Spleen (tissue), 11 donors: ENCODE results near the gene TGFB1. TPM values are rescaled to one million over a fixed set of nuclear protein-coding genes. Genes with fewer than 3 reads are reported as not detected.

Experiments used
- DNase-seq: peaks from one replicate; pipeline ENCODE4 v3.0.0-alpha.2; 2020
- H3K27ac ChIP-seq, 8 donors: fragments of 200-600 bp; sonication (generic) in 7 of 8; 1 replicate in 4 of 8; 2 replicates in 4 of 8; pipeline versions ENCODE4 v1.5.0 to v1.8.0; 2016 to 2021; ENCODE audit warnings: inconsistent platforms in 4 of 8, mild to moderate bottlenecking in 4 of 8, moderate library complexity in 1 of 8
- H3K27me3 ChIP-seq, 7 donors: fragments of 200-600 bp; sonication (generic) in 6 of 7; replicated peaks in 1 of 7; 1 replicate in 4 of 7; 2 replicates in 3 of 7; pipeline versions ENCODE4 v1.5.0 to v1.8.0; 2016 to 2021; ENCODE audit warnings: inconsistent platforms in 3 of 7, mild to moderate bottlenecking in 1 of 7
- H3K36me3 ChIP-seq, 6 donors: fragments of 200-600 bp; sonication (generic) in 5 of 6; 1 replicate in 4 of 6; 2 replicates in 2 of 6; pipeline versions ENCODE4 v1.5.0 to v1.8.0; 2016 to 2021; ENCODE audit warnings: inconsistent platforms in 2 of 6
- H3K4me1 ChIP-seq, 6 donors: fragments of 200-600 bp; sonication (generic) in 5 of 6; 1 replicate in 3 of 6; 2 replicates in 3 of 6; pipeline versions ENCODE4 v1.5.0 to v1.8.0; 2016 to 2021; ENCODE audit warnings: inconsistent platforms in 3 of 6
- H3K4me3 ChIP-seq, 8 donors: fragments of 200-600 bp; sonication (generic) in 7 of 8; 1 replicate in 4 of 8; 2 replicates in 4 of 8; pipeline versions ENCODE4 v1.5.0 to v1.8.0; 2016 to 2021; ENCODE audit warnings: inconsistent platforms in 4 of 8, mild to moderate bottlenecking in 4 of 8, moderate library complexity in 2 of 8
- H3K9me3 ChIP-seq, 8 donors: fragments of 200-600 bp; sonication (generic) in 7 of 8; 1 replicate in 4 of 8; 2 replicates in 4 of 8; pipeline versions ENCODE4 v1.5.0 to v1.8.0; 2016 to 2021; ENCODE audit warnings: inconsistent platforms in 4 of 8
- CTCF ChIP-seq, 11 experiments: fragments of 200-600 bp in 7 of 11; fragments of 450-650 bp in 4 of 11; sonication (generic) in 4 of 11; IDR thresholded peaks in 8 of 11; conservative IDR thresholded peaks in 3 of 11; 1 replicate in 7 of 11; 2 replicates in 4 of 11; pipeline versions ENCODE4 v1.4.0 to v1.8.0; 2016 to 2021; ENCODE audit warnings: antibody characterized with exemption in 11 of 11, inconsistent platforms in 4 of 11, mild to moderate bottlenecking in 1 of 11
- POLR2A ChIP-seq, 3 donors: fragments of 450-650 bp; IDR thresholded peaks; one replicate each; pipeline ENCODE4 v1.5.1; 2017; ENCODE audit warnings: antibody characterized with exemption in 3 of 3, mild to moderate bottlenecking in 1 of 3
- POLR2AphosphoS5 ChIP-seq, 3 donors: sonication (generic); formaldehyde crosslinking; IDR thresholded peaks; one replicate each; pipeline ENCODE4 v1.5.1; 2017; ENCODE audit warnings: antibody characterized with exemption in 3 of 3
- WGBS, 5 donors: extraction: QIAGEN DNeasy Blood & Tissue Kit in 3 of 5; methylation state at CpG; one replicate each; pipeline versions ENCODE4 v1.1.5 to v1.1.7; 2013 to 2018; 5-methylcytosine and 5-hydroxymethylcytosine counted together
- intact Hi-C: fragments of 100-400 bp; cut with DNase I; formaldehyde crosslinking; loops from one replicate; pipeline ENCODE4 v1.15.0; 2023; ENCODE audit warnings: low total_unique reads
- polyA plus RNA-seq, 3 donors: library from polyadenylated mRNA; stranded (reverse); fragments of 200-250 nt; gene quantifications; one replicate each; pipeline ENCODE4 v1.2.1, GENCODE V29; 2013
- total RNA-seq, 7 donors: library from RNA; depleted of rRNA in 3 of 7; stranded (reverse); fragments of >200 nt in 3 of 7; fragmentation: NEBNext Ultra II Directional in 4 of 7; extraction: Animal tissue kit (Norgen Biotek cat#: 25700) in 4 of 7; gene quantifications; one replicate each; pipeline versions ENCODE4 v1.1.0 to v1.2.1, GENCODE V29; 2016 to 2021
- donor health status: healthy with polysubstance abuse.
- donor health status: DM: no; HTN: no; CAD: no; lungs with moderate emphysema.
- donor health status: DM: no; HTN: no; CAD: no.
- donor health status: Bipolar disorder and iron deficiency.
- donor health status: healthy.
- donor health status: DM: no; HTN: no; CAD: no.
- donor health status: DM: yes; HTN: yes; CAD: no.

Gene TGFB1
- total and polyA plus RNA-seq, 10 donors, result 23.0 to 147 (median 106) TPM

- Histone ChIP-seq H3K9me3 (no peaks in the 10 kb centered on the region), H3K27ac (no peak overlapping the region), H3K4me3 (no peak overlapping the region), H3K4me1 (peaks cover 14 to 79% (median 46%) of the 10 kb centered on the region in 6 donors), H3K27me3 (no peaks in the 10 kb centered on the region), H3K36me3 (peaks cover 0 to 34% (median 2%) of the 10 kb centered on the region in 6 donors)
- no peak for TF ChIP-seq CTCF (IDR thresholded peaks at IDR 0.05 in 8 of 11, conservative IDR thresholded peaks at IDR 0.05 in 3 of 11)
- no peak for TF ChIP-seq POLR2AphosphoS5 (IDR thresholded peaks at IDR 0.05)
- TF ChIP-seq POLR2A (IDR thresholded peaks at IDR 0.05), result no peak
- intact Hi-C loops, result no loop called here
- DNase-seq, result no peak
- WGBS, 5 donors, result 85 to 97% (median 90%) methylated on average over 2 of the region's 2 CpGs
These were observed 45.8 kb upstream of the TGFB1 start for GRCh38 chr19:41399525-41399924.

- TF ChIP-seq POLR2A (IDR thresholded peaks at IDR 0.05) (no peak), POLR2AphosphoS5 (IDR thresholded peaks at IDR 0.05) (no peak), CTCF (IDR thresholded peaks at IDR 0.05 in 8 of 11, conservative IDR thresholded peaks at IDR 0.05 in 3 of 11) (no peak)
- Histone ChIP-seq H3K27me3 (no peaks in the 10 kb centered on the region), H3K36me3 (peaks cover 0 to 30% (median 2%) of the 10 kb centered on the region in 6 donors), H3K4me1 (peaks cover 14 to 83% (median 48%) of the 10 kb centered on the region in 6 donors), H3K9me3 (no peaks in the 10 kb centered on the region), H3K27ac (no peak overlapping the region), H3K4me3 (peak overlapping the region in 4 of 8 donors; percentile 69 to 94 (median 84))
- no peak for DNase-seq
- intact Hi-C loops, result no loop called here
- WGBS, 5 donors, result 82 to 90% (median 87%) methylated on average over 3 of the region's 3 CpGs
These were observed 45.4 kb upstream of the TGFB1 start for GRCh38 chr19:41399091-41399490.

- 32 to 52% (median 40%) methylated on average over 3 of the region's 3 CpGs for WGBS, 5 donors
- Histone ChIP-seq H3K27ac (peak overlapping the region in 2 of 8 donors; percentile 94 to 96), H3K36me3 (peaks cover 0 to 29% (median 2%) of the 10 kb centered on the region in 6 donors), H3K27me3 (no peaks in the 10 kb centered on the region), H3K4me3 (peak overlapping the region; percentile 69 to 100 (median 90)), H3K4me1 (peaks cover 14 to 83% (median 49%) of the 10 kb centered on the region in 6 donors), H3K9me3 (no peaks in the 10 kb centered on the region)
- intact Hi-C loops, result no loop called here
- no peak for TF ChIP-seq CTCF (IDR thresholded peaks at IDR 0.05 in 8 of 11, conservative IDR thresholded peaks at IDR 0.05 in 3 of 11)
- no peak for TF ChIP-seq POLR2A (IDR thresholded peaks at IDR 0.05)
- TF ChIP-seq POLR2AphosphoS5 (IDR thresholded peaks at IDR 0.05), result no peak
- DNase-seq, result no peak
These were observed 44.9 kb upstream of the TGFB1 start for GRCh38 chr19:41398598-41398997.

- intact Hi-C loops, result no loop called here
- TF ChIP-seq CTCF (IDR thresholded peaks at IDR 0.05 in 8 of 11, conservative IDR thresholded peaks at IDR 0.05 in 3 of 11), result no peak
- no peak for TF ChIP-seq POLR2AphosphoS5 (IDR thresholded peaks at IDR 0.05)
- TF ChIP-seq POLR2A (IDR thresholded peaks at IDR 0.05), result no peak
- WGBS, 5 donors, result 0% methylated on average over 5 of the region's 5 CpGs
These were observed 44.3 kb upstream of the TGFB1 start for GRCh38 chr19:41398050-41398418.

More at GRCh38 chr19:41398050-41398418, 44.3 kb upstream of the TGFB1 start:
- peak overlapping the region; percentile 69 to 100 (median 90) for H3K4me3 ChIP-seq
- H3K27me3 ChIP-seq, result no peaks in the 10 kb centered on the region
- H3K9me3 ChIP-seq, result no peaks in the 10 kb centered on the region
- DNase-seq, result no peak
- peaks cover 0 to 29% (median under 1%) of the 10 kb centered on the region in 6 donors for H3K36me3 ChIP-seq
- H3K27ac ChIP-seq, result peak overlapping the region; percentile 83 to 98 (median 95)
- H3K4me1 ChIP-seq, result peaks cover 14 to 81% (median 48%) of the 10 kb centered on the region in 6 donors
